ENCODE results near the gene MCUB. TPM values are rescaled to one million over a fixed set of nuclear protein-coding genes. Genes with fewer than 3 reads are reported as not detected.
A peak's percentile ranks its signal among the peaks of the same experiment; 100 is the strongest.

Gene MCUB
- total RNA-seq, 1 donor from 2014 or later, result 14.8 TPM

GRCh38 chr4:109701566-109702410 is 141.7 kb downstream of the MCUB start:
- H3K36me3 Mint-ChIP-seq (ENCODE audit: unreplicated experiment), result peaks cover 10% of the 10 kb centered on the region
- no peak for DNase-seq (ENCODE audit: extremely low spot score, unreplicated experiment)
- H3K9me3 Mint-ChIP-seq (ENCODE audit: unreplicated experiment), result no peaks in the 10 kb centered on the region
- H3K4me3 Mint-ChIP-seq (ENCODE audit: unreplicated experiment), result peak overlapping the region; percentile 95
- H3K27me3 Mint-ChIP-seq (ENCODE audit: unreplicated experiment), result no peaks in the 10 kb centered on the region
- peak overlapping the region; percentile 96 for H3K27ac Mint-ChIP-seq (ENCODE audit: unreplicated experiment)
- TF ChIP-seq CTCF (IDR thresholded peaks at IDR 0.05), result no peak
- peaks cover 25% of the 10 kb centered on the region for H3K4me1 Mint-ChIP-seq (ENCODE audit: unreplicated experiment)

- H3K36me3 Mint-ChIP-seq (ENCODE audit: unreplicated experiment), result peaks cover 4% of the 10 kb centered on the region
- H3K27me3 Mint-ChIP-seq (ENCODE audit: unreplicated experiment), result no peaks in the 10 kb centered on the region
- peak; percentile 91 for DNase-seq (ENCODE audit: extremely low spot score, unreplicated experiment)
- peak; percentile 78 for TF ChIP-seq CTCF (IDR thresholded peaks at IDR 0.05)
- no peaks in the 10 kb centered on the region for H3K9me3 Mint-ChIP-seq (ENCODE audit: unreplicated experiment)
- peak within 1 kb of the TSS; percentile 96 for H3K27ac Mint-ChIP-seq (ENCODE audit: unreplicated experiment)
- peaks cover 25% of the 10 kb centered on the region for H3K4me1 Mint-ChIP-seq (ENCODE audit: unreplicated experiment)
- peak within 1 kb of the TSS; percentile 95 for H3K4me3 Mint-ChIP-seq (ENCODE audit: unreplicated experiment)
Measured at GRCh38 chr4:109702950-109703663, 143.1 kb downstream of the MCUB start, which contains the start of gene CASP6. CASP6 (minus strand) TSS chr4:109703445; CDS start chr4:109703395, 50 bp downstream.

- H3K27me3 Mint-ChIP-seq (ENCODE audit: unreplicated experiment), result no peaks in the 10 kb centered on the region
- H3K27ac Mint-ChIP-seq (ENCODE audit: unreplicated experiment), result peak overlapping the region; percentile 96
- no peak for DNase-seq (ENCODE audit: extremely low spot score, unreplicated experiment)
- H3K9me3 Mint-ChIP-seq (ENCODE audit: unreplicated experiment), result no peaks in the 10 kb centered on the region
- peak overlapping the region; percentile 95 for H3K4me3 Mint-ChIP-seq (ENCODE audit: unreplicated experiment)
- no peak for TF ChIP-seq CTCF (IDR thresholded peaks at IDR 0.05)
- H3K36me3 Mint-ChIP-seq (ENCODE audit: unreplicated experiment), result peaks cover 1% of the 10 kb centered on the region
- H3K4me1 Mint-ChIP-seq (ENCODE audit: unreplicated experiment), result peaks cover 25% of the 10 kb centered on the region
Measured at GRCh38 chr4:109703664-109704361, 143.8 kb downstream of the MCUB start.

GRCh38 chr4:109708435-109708834 is 148.4 kb downstream of the MCUB start:
- Mint-ChIP-seq H3K36me3 (ENCODE audit: unreplicated experiment) (peaks cover 9% of the 10 kb centered on the region), H3K4me3 (ENCODE audit: unreplicated experiment) (no peak overlapping the region), H3K27me3 (ENCODE audit: unreplicated experiment) (no peaks in the 10 kb centered on the region), H3K27ac (ENCODE audit: unreplicated experiment) (no peak overlapping the region), H3K4me1 (ENCODE audit: unreplicated experiment) (peaks cover 5% of the 10 kb centered on the region), H3K9me3 (ENCODE audit: unreplicated experiment) (no peaks in the 10 kb centered on the region)
- no peak for DNase-seq (ENCODE audit: extremely low spot score, unreplicated experiment)
- no peak for TF ChIP-seq CTCF (IDR thresholded peaks at IDR 0.05)
